Hematopoietic multipotent progenitor cell treated with erythropoietin and hydrocortisone succinate and interleukin-3 and kit ligand, for 15 days (in vitro differentiated cells): ENCODE data around the gene HTT.

ENCODE experiments used
- DNase-seq: peaks from one replicate; pipeline ENCODE4 v3.0.0-alpha.2; 2015; ENCODE audit warnings: low spot score

Gene HTT

DNA sequence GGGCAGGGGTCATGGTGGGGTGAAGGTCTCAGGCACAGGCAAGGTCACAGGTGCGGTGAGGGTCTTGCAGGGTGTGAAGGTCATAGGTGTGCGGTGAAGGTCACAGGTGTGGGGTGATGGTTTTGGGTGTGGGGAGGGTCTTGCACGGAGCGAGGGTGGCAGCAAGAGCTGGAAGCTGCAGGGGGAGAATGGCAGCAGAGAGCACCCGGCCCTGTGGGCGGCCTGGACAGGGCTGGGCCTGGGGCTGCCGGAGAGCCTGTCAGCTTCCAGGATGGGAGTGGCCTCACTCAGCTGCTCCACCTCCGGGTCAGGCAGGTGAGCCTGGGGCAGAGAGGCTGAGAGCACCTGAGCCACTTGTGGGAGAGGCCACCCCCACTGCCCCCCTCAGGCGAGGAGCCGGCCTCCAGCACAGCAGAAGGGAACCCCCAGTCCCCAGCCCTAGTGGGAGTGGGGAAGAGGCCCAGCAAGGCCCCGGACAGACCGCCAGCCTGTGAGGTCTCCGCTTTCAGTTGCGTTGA lies 176.0 kb downstream of the HTT start:
- DNase-seq, result no peak

DNA sequence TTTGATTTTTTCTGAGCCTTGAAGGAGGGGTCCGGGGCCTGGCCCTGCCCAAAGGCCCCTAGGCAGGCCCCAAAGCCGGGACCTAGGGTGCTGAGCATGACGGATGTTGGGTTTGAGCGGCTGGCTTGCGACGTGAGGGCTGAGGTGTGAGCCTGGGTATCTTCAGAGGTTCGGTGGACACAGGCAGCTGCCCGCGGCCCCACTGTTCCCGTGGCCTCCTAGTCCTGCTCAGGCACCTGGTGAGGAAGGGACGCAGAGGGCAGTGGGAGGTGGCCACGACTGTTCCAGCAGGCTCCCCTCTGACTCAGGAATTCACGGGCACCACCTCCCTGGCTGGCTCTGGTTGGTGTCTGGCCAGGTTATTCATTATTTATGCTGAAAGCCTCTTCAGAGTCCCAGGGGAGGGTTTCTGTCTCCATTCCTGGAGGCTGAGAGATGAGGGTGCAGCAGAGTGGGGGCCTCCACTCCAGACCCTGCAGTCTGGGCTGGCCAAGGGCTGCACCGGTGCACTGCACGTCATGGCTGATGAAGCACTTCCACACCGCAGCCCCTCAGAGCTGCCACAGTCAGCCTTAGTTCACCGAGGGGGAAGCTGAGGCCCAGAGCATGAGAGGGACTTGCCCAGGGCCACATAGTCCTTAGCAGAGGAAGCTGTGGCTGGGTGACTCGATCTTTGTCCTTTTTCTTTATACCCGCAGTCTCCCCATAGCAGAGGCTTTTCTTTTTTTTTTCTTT lies 176.6 kb downstream of the HTT start:
- DNase-seq, result no peak

DNA sequence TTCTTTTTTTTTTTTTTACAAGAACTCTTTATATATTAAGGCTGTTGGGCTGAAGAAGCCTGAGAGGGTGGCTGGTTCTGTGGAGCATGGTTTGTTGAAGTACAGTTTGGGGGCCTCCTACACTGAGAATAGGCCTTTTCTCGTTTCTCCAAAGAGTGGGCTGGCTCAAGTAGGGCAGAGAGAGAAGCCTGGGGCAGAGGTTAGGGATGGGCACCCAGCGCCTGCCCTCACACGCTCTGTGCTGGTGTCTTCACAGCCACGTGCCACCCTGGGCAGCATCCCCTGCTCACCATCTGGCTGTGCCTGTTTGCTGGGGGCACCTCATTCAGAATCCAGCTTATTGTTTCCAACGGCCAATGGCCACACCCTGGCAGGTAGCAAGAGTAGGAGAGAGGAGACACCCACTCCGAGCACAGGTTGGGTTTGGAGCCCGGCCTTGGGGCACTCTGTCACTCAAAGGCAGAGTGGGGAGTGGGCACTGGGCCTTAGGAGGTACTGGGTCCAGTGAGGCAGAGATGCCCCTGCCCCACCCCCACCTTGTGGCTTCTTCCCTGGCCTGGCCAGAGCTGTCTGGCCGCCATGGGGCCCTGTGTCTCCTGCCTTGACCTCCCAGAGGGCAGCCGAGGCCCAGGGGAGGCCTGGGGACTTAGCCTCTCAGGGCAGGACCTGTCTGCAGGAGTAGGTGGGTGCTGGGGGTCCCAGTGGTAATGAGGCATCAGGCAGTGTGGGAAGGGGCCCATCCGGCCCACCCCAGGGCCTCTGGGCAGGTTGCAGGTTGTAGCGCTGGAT lies 177.4 kb downstream of the HTT start:
- no peak for DNase-seq

DNA sequence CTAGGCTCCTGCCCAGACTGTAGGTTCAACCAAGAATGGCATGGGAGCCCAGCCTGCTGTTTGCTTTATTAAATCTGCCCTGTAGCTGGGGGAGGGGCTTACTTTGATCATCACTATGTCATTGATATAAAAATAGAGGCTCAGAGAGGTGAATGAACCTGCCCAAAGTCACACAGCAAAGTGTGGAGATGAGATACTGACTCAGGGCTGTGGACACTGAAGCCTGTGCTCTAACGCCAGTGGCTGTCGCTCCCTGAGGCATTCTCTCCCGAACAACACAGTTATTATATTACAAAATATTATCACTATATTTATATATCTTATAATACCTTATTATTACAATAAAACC lies 178.0 kb downstream of the HTT start:
- DNase-seq, result no peak

DNA sequence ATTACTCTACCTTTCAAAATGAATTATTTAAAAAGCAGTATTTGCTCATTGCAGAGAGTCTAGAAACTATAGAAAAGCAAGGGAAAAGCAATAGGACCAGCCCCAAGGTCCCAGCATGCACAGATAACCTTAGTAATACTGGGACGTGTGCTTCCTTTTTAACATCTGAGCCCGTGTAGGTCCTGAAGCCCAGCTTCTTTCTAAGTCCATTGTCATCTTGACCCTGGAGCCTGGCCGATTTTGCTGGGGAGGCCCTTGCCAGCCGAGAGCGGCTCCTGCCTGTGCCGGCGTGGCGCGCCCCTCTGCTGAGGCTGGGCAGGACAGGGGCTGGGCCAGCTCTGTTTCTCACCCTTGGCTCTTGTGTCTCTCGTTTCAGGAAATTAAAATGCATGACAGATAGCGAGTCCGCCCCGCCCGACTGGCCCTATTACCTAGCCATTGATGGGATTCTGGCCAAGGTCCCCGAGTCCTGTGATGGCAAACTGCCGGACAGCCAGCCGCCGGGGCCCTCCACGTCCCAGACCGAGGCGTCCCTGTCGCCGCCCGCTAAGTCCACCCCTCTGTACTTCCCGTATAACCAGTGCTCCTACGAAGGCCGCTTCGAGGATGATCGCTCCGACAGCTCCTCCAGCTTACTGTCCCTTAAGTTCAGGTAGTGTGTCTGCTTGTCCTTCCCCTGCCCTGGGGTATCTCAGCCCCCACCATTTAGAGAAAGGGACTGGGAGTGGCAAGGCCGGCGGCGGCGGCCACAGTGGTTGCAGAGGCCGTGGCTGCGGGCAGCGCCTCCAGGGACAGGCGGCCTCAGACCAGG lies 178.6 kb downstream of the HTT start:
- DNase-seq, result no peak

DNA sequence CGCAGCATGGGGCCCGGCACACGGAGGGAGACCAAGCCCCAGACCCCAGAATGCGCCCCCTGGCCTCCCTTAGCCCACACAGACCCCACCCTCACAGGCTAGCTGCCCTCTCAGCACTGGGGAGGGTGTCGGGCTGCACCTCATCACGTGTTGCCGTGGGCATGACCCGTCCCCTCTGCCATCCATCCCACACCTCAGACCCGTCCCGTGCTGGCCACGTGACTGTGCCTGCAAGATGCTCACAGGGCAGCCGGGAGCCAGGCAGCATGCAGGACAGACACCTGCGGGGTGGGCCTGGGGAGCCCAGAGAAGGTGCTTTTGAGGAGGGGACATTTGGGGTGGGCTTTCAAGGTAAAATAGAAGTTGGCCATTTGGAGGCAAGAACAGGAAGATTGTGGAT lies 179.3 kb downstream of the HTT start:
- no peak for DNase-seq

DNA sequence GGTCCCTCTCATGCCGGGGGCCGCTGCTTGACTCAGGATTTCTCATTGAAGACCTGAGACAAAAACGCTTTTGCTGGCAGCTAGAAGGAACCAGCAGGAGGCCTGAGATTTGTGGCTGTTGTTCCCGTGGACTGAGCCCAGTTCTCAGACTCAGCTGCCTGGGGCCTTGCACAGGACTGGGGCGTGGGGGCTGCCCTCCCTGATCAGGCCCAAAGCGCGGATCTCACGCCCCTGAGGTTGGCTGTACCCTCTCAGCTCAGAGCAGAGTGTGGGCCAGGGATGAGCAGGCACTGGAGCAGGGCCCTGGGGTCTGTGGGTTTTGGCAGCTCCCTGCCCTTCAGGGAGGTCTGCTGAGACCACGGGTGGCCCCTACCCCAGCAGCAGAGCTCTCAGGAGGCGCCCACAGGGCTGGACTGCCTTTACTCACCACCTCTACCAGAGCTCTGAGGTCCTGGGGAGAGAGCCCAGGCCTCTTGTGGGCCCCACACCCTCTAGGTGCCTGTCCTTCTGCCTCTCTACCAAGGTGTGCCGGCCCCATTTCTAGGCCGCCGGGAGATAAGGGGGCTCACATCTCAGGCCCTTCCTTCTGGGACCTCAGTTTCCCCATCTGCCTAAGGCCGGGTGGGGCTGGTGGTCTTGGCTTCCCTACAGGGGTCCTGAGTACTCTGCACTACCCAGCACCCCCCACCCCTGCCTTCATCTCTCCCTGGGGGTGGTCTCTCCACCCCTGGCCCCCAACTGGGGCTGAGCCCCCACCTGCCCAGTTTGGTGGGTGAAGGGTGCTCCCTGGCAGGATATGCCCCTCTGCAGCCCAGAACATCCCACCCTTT lies 180.0 kb downstream of the HTT start:
- DNase-seq, result no peak

DNA sequence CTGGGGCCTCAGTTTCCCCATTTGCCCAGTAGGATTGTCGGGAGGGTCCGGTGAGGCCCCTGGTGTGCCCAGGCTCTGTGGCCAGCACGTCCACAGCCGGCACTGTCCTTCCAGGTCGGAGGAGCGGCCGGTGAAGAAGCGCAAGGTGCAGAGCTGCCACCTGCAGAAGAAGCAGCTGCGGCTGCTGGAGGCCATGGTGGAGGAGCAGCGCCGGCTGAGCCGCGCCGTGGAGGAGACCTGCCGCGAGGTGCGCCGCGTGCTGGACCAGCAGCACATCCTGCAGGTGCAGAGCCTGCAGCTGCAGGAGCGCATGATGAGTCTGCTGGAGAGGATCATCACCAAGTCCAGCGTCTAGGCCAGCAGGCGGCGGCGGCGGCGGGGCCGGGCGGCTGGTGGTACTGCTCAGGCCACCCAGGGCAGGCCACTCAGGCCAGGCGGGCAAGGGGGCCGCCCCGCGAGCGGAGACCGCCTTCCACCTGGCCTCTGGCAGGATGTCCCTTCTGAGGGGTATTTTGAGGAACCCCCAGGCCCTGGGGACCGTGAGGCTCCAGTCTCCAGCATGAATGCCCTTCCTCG lies 181.2 kb downstream of the HTT start:
- DNase-seq, result no peak

DNA sequence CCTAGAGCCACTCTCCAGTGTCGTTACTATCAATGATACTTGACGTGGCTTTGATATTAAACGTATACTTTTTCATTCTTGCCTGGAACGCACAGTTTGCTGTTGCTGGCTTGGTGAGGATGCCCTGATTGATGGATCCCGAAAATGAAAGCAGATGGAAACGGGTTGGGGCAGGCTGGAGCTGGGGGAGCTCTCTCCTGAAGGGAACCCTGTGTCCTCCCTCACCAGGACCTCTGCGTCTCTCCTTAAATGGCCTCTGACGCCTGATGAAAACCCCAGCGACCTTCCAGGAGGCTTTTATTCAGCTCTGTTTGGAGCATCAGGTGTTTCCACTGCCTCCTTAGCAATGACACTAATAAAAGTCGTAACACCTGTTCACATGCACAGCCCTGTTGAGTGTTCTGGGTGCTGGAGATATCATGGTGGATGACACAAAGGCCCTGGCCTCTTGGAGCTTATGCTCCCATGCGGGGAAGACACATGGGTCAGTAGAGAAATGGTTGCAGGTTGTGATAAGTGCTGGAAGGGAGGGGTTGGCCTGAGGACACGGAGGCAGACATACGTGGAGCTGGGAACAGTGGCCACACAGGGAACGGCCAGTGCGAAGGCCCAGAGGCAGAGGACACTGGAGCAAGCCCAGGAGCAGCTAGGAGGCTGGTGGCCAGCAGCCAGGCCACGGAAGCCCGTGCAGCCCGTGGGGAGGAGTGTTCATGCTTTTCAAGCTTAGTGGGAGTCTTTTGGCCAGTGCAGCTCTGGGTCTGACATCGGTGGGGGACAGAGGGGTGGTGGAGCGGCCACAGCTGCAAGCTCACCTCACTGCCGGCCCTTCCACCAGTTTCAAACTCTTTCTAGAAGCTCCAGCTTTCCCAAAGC lies 182.0 kb downstream of the HTT start:
- DNase-seq, result no peak

DNA sequence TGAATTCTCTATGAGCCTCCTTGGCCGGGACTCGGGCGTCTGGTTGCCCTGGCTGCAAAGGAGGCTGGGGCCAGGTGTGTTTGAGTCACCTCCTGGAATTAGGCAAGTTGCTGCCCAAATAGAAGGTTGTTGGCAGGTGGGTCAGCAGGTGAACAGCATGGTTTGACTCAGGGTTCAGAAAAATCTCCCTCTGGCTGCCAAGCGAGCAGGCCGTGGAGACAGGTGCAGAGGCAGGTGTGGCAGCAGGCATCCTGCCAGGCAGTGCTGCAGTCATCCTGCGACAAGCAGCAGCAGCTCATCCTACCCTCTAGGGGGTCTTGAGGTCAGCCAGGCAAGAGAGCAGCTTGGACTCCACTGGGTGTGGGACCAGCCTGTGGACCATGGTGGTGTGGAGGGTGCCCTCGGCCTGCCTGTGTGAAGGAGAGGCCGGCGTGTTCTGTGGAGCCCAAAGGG lies 182.6 kb downstream of the HTT start:
- DNase-seq, result no peak

DNA sequence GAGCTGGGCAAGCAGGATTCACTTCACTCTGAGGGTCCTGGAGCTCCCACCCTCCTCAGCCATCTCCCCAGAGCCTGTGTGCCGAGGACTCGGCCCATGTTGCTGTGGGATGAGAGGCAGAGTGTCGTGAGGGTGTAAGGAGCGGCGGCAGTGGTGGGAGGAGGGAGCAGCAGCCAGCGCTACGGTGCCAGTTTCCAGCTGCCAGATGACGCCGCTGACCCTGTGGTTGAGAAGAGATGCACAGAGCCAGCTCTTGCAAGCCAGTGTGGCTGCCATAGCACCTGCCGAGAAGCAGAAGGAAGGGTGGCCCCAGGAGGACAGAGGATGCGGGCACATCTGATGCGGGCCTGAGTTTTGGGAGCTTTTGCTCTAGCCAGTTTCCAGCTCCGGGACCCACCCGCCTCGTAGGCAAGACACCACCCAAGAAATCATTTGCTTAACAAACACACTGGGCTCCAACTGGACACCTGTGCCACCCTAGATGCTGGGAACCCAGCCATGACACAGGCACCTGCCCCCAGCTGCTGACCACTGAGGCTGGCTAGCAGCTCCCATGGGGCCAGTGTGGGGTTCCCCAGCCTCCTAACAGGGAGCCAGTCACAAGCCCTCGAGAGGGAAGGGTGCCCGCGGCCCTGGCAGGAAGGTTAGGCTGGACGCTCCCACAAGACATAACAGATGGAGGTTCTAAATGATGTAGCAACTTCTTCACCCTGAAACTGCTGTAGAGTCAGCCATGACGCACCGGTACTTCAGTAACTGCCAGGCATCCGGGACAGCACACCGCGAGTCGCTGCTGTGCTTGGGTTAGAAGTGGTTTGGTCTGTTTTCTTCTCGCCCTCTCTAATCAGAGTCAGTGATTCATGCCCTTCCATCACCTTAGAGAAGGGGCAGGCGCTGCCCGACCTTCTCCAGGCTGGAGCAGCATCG lies 183.3 kb downstream of the HTT start:
- DNase-seq, result no peak

DNA sequence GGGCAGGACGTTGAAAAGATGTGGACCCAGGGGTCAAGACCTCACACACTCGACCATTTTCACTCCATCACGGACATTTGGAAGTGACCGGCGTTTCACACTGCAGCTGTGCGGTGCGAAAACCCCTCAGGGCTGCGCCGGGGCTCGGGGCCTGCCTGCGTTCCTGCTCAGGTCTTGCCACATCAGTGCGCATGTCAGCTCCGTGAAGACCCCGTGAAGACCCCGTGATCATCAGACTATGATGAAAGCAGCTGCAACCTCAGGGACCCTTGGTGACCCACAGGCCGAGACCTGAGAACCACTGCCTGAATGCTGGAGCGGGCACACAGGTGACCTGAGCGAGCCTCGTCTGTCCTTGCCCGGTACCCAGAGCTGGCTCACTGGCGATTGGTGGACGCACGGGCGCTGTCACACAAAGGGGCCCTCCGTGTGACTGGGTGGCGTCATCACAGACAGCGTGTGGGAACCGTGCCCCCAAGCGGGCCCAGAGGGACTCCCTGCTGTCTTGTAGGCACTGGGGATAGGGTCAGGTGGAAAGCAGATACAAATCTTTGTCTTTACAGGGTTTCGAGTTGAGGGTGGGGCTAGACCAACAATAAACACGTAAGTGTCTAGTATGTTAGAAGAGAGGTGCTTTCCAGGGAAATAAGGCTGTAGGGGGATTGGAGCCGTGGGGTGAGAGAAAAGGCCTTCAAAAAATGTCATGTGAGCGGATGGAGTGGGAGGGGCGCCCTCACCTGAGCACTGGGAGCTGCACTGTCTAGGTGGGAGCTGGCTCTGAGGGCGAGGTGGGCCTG lies 187.1 kb downstream of the HTT start:
- no peak for DNase-seq

DNA sequence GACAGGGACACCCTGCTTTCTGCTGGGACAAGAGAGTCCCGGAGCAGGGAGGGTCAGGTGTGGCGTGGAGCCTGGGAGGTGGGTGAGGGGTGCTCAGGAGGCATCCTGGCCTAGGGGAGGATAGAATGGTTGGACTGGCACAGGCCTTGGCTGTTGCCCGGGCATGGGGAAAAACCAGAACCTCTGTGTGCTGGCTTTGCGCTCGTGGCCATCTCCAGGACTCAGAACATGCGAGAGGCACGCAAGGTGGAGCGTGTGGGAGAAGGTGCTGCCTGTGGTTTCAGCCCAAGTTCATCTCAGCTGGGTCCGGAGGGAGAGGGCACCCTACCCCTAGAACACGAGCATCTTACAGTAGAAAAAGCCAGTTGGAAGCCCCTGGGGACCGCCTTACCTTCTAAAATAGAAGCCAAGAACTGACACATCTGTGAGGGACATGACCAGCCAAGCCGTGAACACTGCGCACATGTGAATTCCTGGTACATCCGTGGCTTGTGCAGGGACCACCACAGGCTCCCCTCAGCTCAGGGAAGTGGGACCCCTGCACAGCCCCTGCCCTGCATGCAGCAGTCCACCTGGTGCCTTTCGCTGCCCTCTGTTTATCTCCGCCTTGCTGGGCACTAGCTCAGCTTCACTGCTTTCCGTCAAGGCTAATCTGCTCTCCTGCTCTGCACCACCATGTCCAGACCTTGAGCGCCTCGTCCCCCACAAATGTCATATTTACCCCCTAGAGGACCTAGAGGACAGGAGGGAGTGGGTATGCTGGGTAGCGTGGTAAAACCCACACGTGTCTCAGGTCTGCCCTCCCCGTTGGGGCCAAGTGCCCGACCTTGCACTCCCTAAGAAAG lies 187.9 kb downstream of the HTT start:
- no peak for DNase-seq

DNA sequence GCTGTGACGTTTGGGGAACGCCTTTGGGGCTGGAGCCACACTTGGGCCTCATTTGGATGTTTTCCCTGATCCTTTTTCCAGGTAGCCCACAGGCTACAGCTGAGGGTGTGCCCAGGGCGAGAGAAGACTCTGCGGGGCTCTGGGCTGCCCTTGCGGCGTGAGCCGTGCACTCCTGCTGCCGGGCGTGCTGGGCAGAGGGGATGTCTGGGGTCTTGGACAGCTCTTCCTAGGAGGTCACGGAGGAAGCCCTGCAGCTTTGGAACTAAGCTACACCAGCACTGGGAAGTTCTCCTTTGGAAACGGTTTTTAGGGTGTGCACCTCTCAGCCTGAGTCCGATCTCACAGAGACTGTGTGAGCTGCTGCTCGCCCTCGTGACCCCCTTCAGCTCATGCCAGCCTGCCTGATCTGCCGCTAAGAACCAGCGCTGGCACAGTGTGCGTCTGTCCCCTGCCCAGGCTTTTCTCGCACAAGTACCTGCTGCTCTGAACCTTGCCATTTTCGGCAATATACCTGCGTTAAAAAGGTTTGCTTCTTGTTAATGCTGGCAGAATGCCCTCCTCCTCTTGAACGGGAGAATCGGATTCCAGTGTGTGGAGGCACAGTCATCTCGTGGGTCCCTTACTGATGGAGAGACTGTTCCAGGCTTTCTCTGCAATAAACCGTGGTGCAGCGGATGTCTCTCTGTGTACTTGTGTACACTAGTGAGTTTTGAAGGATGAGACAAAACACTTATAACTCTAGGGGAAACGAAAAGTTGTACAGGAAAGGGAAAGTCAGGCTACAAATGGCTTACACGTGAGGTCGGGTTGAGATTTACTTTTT lies 188.8 kb downstream of the HTT start:
- DNase-seq, result no peak

DNA sequence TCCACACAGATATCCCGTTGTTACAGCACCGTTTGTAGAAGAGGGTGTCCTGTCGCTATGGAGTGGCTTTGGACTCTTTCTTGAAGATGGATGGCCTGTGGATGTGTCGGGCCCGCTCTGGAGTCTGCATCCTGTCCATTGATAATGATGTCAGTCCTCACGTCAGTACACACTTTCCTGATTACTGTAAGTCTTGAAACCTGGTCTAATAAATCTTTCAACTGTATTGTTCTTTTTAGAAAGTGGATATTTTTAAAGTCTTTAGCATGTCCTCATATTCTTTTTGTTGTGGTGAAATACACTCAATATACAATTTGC lies 189.4 kb downstream of the HTT start:
- no peak for DNase-seq

DNA sequence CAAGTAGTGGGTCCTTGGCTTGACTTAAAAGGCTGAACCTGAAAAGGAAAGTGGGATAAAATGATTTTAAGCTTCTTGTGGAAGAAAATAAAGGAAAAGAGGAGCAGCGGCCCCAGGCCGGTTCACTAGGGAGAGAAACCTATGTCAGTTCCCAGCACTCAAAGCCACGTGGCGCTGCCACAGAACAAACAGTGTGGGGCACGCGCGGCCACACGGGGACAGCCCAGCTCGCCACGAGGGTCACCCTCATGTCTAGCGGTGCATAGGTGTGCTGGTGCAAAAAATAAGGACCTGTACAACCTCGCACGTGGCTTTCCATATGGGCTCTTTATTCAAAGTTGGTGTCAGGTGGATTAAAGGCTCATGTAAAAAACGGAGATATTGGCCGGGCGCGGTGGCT lies 191.6 kb downstream of the HTT start:
- no peak for DNase-seq
